NCI-H2171 (cell line): ENCODE data around the gene KCNH5.
A peak's percentile ranks its signal among the peaks of the same experiment; 100 is the strongest.
"Not testable (repeated sequence)": the region's sequence is repeated elsewhere in the genome, so short reads cannot be mapped to it uniquely, and the experiment has no call there.

Experiments
- DNase-seq: peaks from one replicate; lab custom pipeline; 2025; lab: John Stamatoyannopoulos, UW

The KCNH5 gene

GRCh38 chr14:62886461-62886860, 158.8 kb downstream of the KCNH5 start:
- no peak for DNase-seq

- DNase-seq, result no peak
Observed at GRCh38 chr14:62885451-62885850, 159.8 kb downstream of the KCNH5 start.

DNA sequence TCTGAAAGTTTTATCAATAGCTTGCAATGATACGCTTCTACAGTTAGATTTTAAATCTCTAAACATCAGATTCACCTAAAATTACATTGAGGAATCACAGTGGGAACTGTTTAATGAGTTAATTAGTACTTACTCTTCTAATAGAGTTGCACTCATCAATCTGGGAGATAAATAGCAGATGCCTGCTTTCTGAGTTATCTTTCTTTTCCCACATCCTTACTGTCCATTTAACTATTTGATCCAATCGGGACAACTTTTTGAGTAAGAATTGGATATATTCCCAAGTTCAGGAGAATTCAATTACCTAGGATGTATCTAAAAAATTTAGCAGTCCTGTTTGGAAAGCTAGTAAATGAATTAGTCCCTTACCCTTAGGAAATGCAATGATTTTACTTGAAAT, 162.3 kb downstream of the KCNH5 start:
- DNase-seq, result no peak

- DNase-seq, result no peak
Observed at GRCh38 chr14:62866376-62866775, 178.9 kb downstream of the KCNH5 start.

DNA sequence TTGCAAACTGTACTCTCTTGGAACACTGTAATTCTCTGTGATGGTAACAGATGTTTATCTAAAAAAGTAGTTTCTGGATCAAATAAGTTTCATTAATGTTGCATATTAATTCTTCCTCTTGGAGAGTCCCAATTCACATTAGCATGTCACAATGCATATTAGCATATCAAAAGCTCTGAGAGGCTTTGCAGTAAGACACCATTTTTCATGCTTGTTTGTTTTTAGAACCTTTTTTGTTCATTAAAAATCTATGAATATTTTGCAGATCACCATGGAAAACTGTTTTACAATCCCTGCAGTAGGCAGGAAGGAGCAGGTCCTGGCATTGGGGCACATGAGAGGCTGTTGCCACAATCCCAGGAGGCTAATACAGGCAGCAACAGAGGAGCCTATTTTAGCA, 180.7 kb downstream of the KCNH5 start:
- no peak for DNase-seq

GRCh38 chr14:62858011-62858410, 187.2 kb downstream of the KCNH5 start:
- DNase-seq, result not testable (repeated sequence)

- DNase-seq, result no peak
Observed at GRCh38 chr14:62854951-62855350, 190.3 kb downstream of the KCNH5 start.

DNA sequence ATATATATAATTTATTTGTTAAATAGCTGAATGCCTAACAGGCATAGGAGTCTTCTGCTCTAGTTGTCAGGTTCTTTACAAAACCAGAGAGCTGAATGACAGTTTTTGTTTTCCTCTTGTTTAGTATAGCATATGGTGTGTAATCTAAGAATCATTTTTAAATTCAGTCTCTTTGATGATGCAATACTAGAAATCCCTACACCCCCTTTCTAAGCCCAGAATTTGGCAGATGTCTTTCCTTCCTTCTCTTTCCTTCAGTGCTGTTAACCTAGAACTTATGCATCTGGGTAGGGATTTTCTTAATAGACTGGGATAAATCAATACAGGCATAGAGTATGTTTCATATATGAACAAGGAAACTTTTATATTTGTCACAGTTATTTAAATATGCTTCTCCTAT, 198.1 kb downstream of the KCNH5 start:
- peak; percentile 85 for DNase-seq

DNA sequence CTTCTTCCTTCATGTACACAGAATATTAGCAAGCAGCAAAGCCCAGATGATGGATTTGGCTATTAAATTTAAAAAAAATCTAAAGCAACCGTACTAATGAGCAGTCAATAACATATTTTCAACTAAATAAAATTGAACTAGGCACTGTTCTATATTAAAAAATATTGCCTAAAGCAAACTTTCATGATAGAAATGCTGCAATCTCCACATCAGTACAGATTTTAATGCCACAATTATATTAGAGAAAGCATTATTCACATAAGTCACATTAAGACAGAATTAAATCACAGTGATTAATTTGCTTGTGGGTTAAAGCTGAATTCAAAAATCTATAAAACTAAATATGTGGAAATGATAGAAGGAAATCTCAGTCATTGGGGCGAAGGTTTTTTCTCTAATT, 200.7 kb downstream of the KCNH5 start:
- DNase-seq, result no peak

DNA sequence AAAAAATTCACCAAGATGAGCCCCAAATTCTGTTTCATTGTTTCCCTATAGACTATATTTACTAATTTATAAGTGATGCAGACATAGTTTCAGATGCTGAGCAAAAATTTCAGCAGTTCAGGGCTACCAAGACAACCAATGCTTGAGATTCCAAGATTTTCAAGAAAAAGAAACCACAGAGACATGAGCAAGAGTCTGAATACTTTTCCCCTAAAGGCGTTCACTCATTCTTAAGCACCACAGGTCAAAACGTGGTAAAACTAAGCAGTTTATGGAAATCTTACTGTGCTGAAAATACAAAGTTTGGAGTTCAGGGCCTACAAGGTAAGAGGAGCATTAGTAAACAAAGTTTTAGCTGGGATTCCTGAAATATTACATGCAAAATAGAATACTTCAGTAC, 221.2 kb downstream of the KCNH5 start:
- no peak for DNase-seq

DNA sequence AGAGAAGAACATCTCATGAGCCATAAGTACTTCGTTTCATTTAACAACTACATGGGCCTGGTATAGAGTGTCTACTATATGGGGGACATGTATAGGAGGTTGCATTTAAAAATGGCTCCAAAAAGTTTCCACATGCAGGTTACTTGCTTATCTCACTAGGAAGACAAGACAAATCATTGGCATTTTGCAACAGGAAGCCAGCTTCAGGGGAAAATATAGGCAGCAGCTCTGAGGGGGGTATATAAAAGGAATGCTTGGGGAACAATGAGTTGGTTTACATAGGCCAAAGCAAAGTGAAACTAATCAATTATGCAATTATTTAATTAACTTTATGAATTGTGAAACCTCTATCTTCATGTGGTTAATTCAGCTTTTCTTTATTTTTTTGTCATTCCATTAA, 225.3 kb downstream of the KCNH5 start:
- DNase-seq, result no peak

GRCh38 chr14:62807636-62808035, 237.6 kb downstream of the KCNH5 start:
- DNase-seq, result no peak

GRCh38 chr14:62800577-62800976, 244.7 kb downstream of the KCNH5 start:
- DNase-seq, result no peak

- no peak for DNase-seq
Observed at GRCh38 chr14:62796431-62796830, 248.8 kb downstream of the KCNH5 start.

- no peak for DNase-seq
Observed at GRCh38 chr14:62792578-62792977, 252.7 kb downstream of the KCNH5 start.

DNA sequence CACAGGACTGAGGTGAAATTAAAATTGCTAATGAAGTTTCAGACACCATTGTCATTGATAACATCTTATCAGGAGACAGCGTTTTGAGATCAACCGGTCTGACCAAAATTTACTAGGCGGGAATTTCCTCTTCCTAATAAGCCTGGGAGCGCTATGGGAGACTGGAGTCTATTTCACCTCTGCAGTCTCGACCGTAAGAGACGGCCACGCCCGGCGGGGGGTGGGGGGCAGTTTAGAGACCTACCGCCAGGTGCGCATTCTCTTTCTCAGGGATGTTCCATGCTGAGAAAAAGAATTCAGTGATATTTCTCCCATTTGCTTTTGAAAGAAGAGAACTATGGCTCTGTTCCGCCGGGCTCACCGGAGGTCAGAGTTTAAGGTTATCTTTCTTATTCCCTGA, 263.9 kb downstream of the KCNH5 start:
- not testable (repeated sequence) for DNase-seq

DNA sequence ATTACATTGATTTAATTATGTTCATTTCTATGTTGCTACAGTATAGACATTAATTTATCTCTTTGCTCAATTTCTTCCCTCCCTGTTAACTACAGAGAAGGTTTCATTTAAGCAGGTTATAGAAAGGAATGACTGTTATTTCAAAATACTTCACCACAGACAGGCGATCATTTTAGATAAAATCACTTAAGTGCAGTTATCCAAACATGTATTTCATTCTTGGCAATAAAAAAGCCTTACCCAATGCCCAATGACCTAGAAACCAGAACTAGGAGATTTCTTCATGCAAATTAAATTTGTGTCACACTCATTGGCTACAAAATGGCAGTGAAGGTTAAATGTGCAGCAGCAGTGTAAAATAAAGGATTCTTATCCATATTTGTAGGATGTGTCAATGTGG, 266.4 kb downstream of the KCNH5 start:
- DNase-seq, result no peak

DNA sequence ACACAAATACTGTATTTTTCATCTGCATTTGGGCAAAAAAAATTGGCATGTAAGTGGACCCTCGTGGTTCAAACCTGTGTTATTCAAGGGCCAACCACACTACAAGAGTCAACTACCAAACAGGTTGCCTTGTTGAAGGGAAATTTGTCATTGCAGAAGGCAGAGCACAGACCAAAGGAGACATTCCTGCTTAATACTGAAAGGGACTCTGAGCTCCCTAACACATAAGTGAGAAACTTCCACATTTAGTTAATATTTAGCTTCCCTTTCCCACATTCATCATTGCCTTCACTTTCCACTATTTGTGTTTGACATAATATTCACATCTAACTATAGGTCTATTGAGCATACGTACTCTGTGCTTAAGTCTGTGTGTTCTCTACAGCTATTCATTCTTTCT, 266.9 kb downstream of the KCNH5 start:
- DNase-seq, result no peak

GRCh38 chr14:62777510-62777909, 267.7 kb downstream of the KCNH5 start:
- DNase-seq, result no peak

DNA sequence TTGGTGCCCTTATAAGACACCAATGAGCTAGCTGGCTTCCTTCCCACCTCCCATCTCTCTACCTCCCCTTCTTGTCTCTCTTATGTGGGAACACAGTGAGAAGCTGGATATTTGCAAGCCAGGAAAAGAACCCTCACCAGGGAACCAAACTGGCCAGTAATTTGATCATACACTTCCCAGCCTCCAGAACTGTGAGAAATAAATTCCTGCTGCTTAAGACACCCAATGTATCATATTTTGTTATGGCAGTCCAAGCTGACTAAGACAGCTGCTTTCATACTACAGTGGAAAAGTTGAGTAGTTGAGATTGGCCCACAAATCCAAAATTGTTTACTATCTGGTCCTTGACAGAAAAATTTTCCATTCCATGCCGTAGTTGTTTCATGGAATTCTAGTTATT, 269.0 kb downstream of the KCNH5 start:
- no peak for DNase-seq

GRCh38 chr14:62768753-62769152, 276.5 kb downstream of the KCNH5 start:
- DNase-seq, result no peak

DNA sequence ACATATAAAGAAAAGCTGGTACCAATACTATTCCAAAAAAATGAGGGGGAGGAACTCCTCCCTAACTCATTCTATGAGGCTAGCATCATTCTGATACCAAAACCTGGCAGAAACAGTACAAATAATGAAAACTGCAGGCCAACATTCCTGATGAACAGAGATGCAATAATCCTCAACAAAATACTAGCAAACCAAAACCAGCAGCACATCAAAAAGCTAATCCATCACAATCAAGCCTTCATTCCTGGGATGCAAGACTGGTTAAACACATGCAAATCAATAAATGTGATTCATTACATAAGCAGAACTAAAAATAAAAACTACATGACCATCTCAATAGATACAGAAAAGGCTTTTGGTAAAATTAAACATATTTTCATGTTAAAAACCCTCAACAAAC, 281.3 kb downstream of the KCNH5 start:
- no peak for DNase-seq

DNA sequence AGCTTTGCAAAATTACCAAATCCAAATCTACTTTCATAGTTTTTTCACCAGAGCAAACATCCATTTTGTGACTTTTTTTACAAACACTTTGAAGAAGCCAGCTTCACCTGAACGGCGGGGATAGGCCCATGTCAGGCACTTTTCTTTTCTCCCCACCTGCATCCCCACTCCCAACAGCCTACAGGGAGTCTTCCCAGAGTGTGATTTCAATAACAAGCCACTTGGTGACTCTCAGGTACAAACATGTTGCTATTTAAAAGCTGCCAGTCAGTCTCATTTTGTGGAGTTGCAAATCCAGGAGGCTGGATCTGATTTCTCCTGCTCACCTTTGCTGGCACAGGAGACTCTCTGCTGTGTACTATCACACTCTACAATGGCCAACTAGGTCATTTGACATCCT, 285.5 kb downstream of the KCNH5 start:
- DNase-seq, result peak; percentile 50

DNA sequence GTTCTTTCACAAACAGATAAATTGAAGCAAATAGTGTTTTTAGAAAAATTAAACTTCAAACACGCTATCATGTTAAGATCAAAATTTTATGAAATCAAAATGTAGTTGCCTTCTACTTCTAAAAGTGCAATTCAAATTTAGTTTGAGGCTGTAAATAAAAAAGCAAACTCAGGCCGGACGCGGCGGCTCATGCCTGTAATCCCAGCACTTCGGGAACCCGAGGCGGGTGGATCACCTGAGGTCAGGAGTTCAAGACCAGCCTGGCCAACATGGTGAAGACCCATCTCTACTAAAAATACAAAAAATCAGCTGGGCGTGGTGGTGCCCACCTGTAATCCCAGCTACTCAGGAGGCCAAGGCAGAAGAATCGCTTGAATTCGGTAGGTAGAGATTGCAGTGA, 298.4 kb downstream of the KCNH5 start:
- not testable (repeated sequence) for DNase-seq

DNA sequence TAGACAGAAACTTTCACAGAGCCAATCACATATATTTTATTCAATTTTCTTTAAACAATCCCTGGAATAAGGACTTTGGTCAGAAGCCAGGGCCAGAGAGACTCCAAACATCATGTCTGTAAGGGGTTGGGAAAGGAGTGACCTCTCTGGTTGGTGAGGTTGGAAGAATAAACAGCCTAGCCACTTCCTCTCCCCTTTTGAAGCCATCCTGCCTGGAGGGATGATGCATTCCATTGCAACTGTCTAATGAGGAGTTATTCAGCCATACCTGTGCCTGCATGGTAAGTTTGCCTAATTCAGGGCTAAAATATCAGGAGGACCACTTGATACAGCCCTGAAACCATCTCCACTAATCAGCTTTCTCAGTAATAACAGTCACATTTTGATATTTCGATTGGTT, 299.8 kb downstream of the KCNH5 start:
- no peak for DNase-seq
